DOHH2 (cell line): ENCODE results near the gene SYTL2.
"Not testable (repeated sequence)": the region's sequence is repeated elsewhere in the genome, so short reads cannot be mapped to it uniquely, and the experiment has no call there.

ENCODE experiments used
- H3F3A ChIP-seq: fragments of 200-600 bp; sonication (generic), shearing (Covaris generic); 2 replicates; pipeline ENCODE4 v1.6.0; 2016; ENCODE audit warnings: antibody characterized with exemption, mild to moderate bottlenecking; ENCODE audit not compliant: control insufficient read depth, insufficient read depth
- H3K27ac ChIP-seq: fragments of 200-600 bp; sonication (generic); 2 replicates; pipeline ENCODE4 v1.5.1; 2014; ENCODE audit warnings: low read depth, mild to moderate bottlenecking, low read length, moderate library complexity
- H3K27me3 ChIP-seq: fragments of 200-600 bp; sonication (generic); 2 replicates; pipeline ENCODE4 v1.6.1; 2014; ENCODE audit warnings: mild to moderate bottlenecking, low read length, mixed read lengths; ENCODE audit not compliant: control insufficient read depth
- H3K36me3 ChIP-seq: fragments of 200-600 bp; sonication (generic); 2 replicates; pipeline ENCODE4 v1.6.1; 2014; ENCODE audit warnings: mild to moderate bottlenecking, low read length, moderate library complexity, mixed read lengths; ENCODE audit not compliant: control insufficient read depth
- H3K4me1 ChIP-seq: fragments of 200-600 bp; sonication (generic); 2 replicates; pipeline ENCODE4 v1.6.1; 2014; ENCODE audit warnings: mild to moderate bottlenecking, low read length, mixed read lengths; ENCODE audit not compliant: control insufficient read depth
- H3K4me2 ChIP-seq: fragments of 200-600 bp; sonication (generic); 2 replicates; pipeline ENCODE4 v1.6.0; 2014; ENCODE audit warnings: mild to moderate bottlenecking, low read length, moderate library complexity
- H3K4me3 ChIP-seq: fragments of 200-600 bp; sonication (generic); 2 replicates; pipeline ENCODE4 v1.5.1; 2014; ENCODE audit warnings: mild to moderate bottlenecking, low read length, mixed read lengths
- H3K79me2 ChIP-seq: fragments of 200-600 bp; sonication (generic); 2 replicates; pipeline ENCODE4 v1.6.1; 2014; ENCODE audit warnings: mild to moderate bottlenecking, low read length, mixed read lengths; ENCODE audit not compliant: control insufficient read depth
- H3K9me2 ChIP-seq: fragments of 200-600 bp; sonication (generic); replicated peaks from 2 replicates; pipeline ENCODE4 v1.6.1; 2014; ENCODE audit warnings: mild to moderate bottlenecking, low read length, mixed read lengths; ENCODE audit not compliant: control insufficient read depth
- H3K9me3 ChIP-seq: fragments of 200-600 bp; sonication (generic); 2 replicates; pipeline ENCODE4 v1.6.1; 2014; ENCODE audit warnings: antibody characterized with exemption, low read length, mixed read lengths; ENCODE audit not compliant: control insufficient read depth, insufficient read depth
- H4K20me1 ChIP-seq: fragments of 200-600 bp; sonication (generic); 2 replicates; pipeline ENCODE4 v1.6.0; 2014; ENCODE audit warnings: low read depth, mild to moderate bottlenecking, antibody characterized with exemption, low read length, moderate library complexity; ENCODE audit not compliant: control insufficient read depth, insufficient read depth
- EZH2phosphoT487 ChIP-seq: fragments of 200-600 bp; sonication (generic); IDR thresholded peaks from 2 replicates; pipeline ENCODE4 v1.6.1; 2017; ENCODE audit warnings: borderline replicate concordance, mild to moderate bottlenecking, antibody characterized with exemption, low read length, moderate library complexity, mixed read lengths
- TF ChIP-seq, protein P1 (sequence below): fragments of 200-600 bp; sonication (generic); IDR thresholded peaks from one replicate; pipeline ENCODE4 v1.5.1; 2014; ENCODE audit warnings: antibody characterized with exemption, mild to moderate bottlenecking, low read depth, low read length; ENCODE audit not compliant: poor library complexity, severe bottlenecking

SYTL2 gene

DNA sequence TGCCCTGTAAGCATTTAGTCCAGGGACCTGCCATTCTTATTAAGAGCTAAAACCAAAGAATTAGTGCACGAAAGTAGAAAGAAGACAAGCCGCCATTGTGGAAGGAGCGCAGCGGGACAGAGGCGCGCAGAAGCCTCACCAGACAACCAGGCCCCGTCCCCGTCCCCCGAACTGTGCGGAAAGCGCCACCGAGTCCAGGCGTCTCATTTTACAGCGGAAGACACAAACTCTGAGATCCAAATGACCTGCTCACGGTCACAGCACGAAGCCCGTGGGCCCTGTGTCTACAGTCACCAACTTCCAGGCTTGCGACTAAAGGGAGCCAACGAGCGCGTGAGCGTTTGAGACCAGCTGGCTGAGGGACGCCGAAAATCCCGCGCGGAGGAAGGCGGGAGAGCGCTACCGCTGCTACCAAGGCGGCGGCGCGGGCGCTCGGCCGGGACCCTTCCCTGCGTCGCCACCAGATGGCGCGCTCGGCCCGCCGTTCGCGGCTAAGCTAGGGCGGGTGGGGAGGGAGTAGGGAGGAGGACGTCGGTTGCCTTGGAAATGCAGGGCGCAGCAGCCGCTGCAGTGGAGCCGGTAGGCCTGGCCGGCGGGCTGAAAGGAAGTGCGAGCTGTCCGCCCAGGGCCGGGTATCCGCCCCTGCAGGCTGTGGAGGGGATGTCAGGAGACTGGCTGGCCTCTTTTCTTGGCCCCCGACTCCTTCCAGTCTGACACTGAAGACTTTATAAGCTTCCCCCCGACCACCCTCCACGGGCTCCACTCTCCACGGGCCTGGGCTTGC, 43.8 kb upstream of the SYTL2 start:
- peak overlapping the region; percentile 76 for H3K4me3 ChIP-seq
- H3F3A ChIP-seq: 0 out of 2 replicates have a peak, but pooled peaks cover 4% of the 10 kb centered on the region
- H3K27me3 ChIP-seq: no peaks in the 10 kb centered on the region
- no peaks in the 10 kb centered on the region for H4K20me1 ChIP-seq
- no peaks in the 10 kb centered on the region for H3K79me2 ChIP-seq
- peak overlapping the region; percentile 93 for H3K4me2 ChIP-seq
- no peak overlapping the region for H3K27ac ChIP-seq
- H3K4me1 ChIP-seq: peaks cover 12% of the 10 kb centered on the region
- H3K9me2 ChIP-seq: no peaks in the 10 kb centered on the region
- TF ChIP-seq EZH2phosphoT487: no peak
- TF ChIP-seq, protein P1, sequence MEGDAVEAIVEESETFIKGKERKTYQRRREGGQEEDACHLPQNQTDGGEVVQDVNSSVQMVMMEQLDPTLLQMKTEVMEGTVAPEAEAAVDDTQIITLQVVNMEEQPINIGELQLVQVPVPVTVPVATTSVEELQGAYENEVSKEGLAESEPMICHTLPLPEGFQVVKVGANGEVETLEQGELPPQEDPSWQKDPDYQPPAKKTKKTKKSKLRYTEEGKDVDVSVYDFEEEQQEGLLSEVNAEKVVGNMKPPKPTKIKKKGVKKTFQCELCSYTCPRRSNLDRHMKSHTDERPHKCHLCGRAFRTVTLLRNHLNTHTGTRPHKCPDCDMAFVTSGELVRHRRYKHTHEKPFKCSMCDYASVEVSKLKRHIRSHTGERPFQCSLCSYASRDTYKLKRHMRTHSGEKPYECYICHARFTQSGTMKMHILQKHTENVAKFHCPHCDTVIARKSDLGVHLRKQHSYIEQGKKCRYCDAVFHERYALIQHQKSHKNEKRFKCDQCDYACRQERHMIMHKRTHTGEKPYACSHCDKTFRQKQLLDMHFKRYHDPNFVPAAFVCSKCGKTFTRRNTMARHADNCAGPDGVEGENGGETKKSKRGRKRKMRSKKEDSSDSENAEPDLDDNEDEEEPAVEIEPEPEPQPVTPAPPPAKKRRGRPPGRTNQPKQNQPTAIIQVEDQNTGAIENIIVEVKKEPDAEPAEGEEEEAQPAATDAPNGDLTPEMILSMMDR: peak; percentile 65
- no peaks in the 10 kb centered on the region for H3K9me3 ChIP-seq
- no peaks in the 10 kb centered on the region for H3K36me3 ChIP-seq

DNA sequence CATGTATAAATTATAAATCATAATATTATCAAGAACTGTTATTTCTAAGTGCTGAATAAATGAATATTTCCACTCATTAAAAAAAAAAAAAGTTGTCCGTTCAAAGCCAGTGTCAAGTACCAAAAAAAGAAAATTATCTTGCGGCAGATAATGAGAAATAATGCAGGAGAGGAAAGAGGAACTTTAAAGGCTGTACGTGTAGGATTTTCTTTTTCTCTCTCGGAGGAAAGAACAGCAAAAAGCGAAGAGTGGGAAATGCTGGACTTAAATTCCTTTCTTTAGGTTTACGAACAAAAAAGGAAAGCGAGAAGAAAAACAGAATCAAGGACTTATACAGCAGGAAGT, 43.2 kb upstream of the SYTL2 start:
- H3K27ac ChIP-seq: no peak overlapping the region
- H3K4me3 ChIP-seq: peak overlapping the region; percentile 76
- H4K20me1 ChIP-seq: no peaks in the 10 kb centered on the region
- 0 out of 2 replicates have a peak, but pooled peaks cover 4% of the 10 kb centered on the region for H3F3A ChIP-seq
- TF ChIP-seq, protein P1: no peak
- TF ChIP-seq EZH2phosphoT487: no peak
- H3K36me3 ChIP-seq: no peaks in the 10 kb centered on the region
- H3K9me3 ChIP-seq: no peaks in the 10 kb centered on the region
- H3K4me1 ChIP-seq: peaks cover 12% of the 10 kb centered on the region
- H3K27me3 ChIP-seq: no peaks in the 10 kb centered on the region
- H3K4me2 ChIP-seq: peak overlapping the region; percentile 93
- no peaks in the 10 kb centered on the region for H3K79me2 ChIP-seq
- no peaks in the 10 kb centered on the region for H3K9me2 ChIP-seq

DNA sequence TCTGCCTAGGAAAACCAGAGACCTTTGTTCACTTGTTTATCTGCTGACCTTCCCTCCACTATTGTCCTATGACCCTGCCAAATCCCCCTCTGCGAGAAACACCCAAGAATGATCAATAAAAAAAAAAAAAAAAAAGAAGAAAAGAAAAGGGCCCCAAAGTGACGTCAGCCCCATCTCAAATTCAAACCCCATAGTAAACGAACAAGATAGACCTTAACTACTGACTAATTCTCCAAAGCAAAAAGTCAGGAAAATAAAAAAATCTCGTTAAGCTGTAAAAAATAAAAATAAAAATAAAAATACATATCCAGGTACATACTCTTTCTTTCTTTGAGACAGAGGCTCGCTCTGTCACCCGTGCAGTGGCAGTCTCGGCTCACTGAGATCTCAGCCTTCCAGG, 42.6 kb upstream of the SYTL2 start:
- H3K27ac ChIP-seq, H3K4me2 ChIP-seq, H3K9me2 ChIP-seq, H3K27me3 ChIP-seq, H3K79me2 ChIP-seq, H4K20me1 ChIP-seq, H3K36me3 ChIP-seq, H3K9me3 ChIP-seq, H3K4me3 ChIP-seq, H3F3A ChIP-seq: not testable (repeated sequence)
- H3K4me1 ChIP-seq: peaks cover 12% of the 10 kb centered on the region

DNA sequence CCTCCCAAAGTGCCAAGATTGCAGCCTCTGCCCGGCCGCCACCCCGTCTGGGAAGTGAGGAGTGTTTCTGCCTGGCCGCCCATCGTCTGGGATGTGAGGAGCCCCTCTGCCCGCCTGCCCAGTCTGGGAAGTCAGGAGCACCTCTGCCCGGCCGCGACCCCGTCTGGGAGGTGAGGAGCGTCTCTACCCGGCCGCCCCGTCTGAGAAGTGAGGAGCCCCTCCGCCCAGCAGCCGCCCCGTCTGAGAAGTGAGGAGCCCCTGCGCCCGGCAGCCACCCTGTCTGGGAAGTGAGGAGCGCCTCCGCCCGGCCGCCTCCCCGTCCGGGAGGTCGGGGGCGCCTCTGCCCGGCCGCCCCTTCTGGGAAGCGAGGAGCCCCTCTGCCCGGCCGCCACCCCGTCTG, 41.8 kb upstream of the SYTL2 start:
- H3K27me3 ChIP-seq, H3K4me3 ChIP-seq, H3K27ac ChIP-seq, H3K9me2 ChIP-seq, H3K9me3 ChIP-seq, H4K20me1 ChIP-seq, H3K36me3 ChIP-seq, H3K79me2 ChIP-seq, H3F3A ChIP-seq, H3K4me2 ChIP-seq: not testable (repeated sequence)
- peaks cover 12% of the 10 kb centered on the region for H3K4me1 ChIP-seq
